Right kidney (tissue), 1 donor: ENCODE data around the gene DROSHA.
"Not testable (repeated sequence)": the region's sequence is repeated elsewhere in the genome, so short reads cannot be mapped to it uniquely, and the experiment has no call there.

Experiments
- DNase-seq: peaks from one replicate; pipeline ENCODE4 v3.0.0-alpha.2; 2016

DROSHA gene

GRCh38 chr5:31415009-31415923 lies 116.6 kb downstream of the DROSHA start:
- no peak for DNase-seq

GRCh38 chr5:31413030-31413812 lies 118.7 kb downstream of the DROSHA start:
- DNase-seq = no peak

DNA sequence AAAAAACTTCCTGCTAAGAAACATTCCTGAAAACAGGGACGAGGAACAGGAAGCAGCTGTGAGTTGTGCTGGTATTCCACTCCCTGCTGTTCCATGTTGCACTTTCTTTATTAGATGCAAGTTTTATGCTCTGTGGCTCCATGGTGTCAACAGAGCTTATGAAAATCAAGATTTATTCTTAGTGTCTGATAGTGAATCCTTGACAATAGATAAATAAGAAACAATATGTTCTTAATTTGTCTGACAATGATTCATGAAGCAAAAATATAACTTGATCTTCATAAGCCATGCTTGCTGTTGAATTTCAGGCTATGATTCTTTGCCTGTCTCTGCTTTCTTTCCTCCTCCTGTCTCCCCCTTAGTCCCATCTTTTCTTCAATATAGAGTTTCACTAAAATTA lies 119.6 kb downstream of the DROSHA start:
- no peak for DNase-seq

DNA sequence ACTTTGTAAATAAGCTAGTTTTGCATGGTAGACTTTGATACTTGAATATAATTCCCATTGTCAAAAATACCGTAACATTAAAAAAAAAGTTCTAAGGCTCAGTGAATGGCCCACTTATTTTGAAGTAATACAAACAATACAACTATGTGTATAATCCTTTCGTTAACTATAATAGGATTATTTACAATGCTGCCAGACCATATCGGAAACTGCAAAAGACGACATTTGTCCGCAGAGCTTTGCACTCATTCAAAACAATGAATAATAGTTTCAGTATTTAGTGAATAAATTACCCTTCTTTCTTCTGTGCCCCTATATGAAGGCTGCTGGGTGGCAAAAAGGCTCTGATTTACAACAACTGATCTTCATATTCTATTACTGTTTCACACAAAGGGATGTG lies 121.8 kb downstream of the DROSHA start:
- no peak for DNase-seq

DNA sequence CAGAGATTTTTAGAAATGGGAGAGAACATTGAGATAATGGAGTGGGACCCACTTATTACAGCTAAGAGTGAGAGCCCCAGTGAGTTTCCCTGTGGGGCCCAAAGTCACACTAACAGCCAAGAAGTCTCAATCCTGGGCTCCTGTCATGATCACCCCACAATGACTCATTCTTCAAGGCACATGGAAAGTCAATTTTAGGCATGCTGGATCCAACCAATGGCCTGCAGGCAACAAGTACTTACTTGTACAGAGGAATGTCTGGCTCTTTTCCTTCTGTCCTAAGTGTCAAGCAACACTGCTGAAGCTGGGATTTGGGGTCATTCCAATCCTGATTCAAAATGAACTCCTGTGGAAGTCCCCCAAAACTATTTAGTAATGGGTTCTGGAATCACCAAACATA lies 123.1 kb downstream of the DROSHA start:
- no peak for DNase-seq

DNA sequence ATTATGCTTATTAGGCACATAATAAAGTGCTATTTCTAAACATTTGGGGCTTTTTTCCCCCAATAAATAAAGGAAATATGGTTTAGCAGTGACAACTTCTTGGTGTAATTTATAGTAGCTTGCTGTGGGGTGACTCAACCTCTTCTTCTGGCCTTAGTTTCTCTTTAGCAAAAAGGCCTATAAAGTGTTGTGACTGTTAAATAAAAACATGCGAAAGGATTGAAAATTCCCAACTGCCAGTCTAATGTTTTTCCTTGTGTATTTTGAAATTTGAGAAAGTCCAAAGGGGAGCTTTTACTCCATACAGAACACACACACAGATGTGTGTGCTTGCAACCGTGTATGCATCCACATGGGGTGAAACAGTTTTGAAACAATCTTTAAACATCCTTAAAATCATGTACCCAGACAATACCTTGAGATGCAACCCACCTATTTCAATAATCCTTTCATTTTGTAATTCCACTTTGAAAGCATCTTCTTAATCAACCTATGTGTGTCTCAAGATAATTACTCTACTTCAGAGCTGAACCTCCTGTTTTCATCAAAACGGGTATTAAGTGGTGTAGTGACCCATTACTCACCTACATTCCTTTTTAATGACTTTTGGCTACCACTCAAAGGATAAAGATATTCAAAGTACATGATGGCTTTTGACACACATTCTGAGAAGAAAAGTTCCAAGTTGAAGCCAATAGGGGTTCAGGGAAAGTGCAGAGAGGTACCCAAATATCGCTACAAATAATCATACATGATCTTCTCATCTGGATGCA lies 123.8 kb downstream of the DROSHA start:
- no peak for DNase-seq

- DNase-seq = no peak
Observed at GRCh38 chr5:31404325-31404724, 127.6 kb downstream of the DROSHA start.

DNA sequence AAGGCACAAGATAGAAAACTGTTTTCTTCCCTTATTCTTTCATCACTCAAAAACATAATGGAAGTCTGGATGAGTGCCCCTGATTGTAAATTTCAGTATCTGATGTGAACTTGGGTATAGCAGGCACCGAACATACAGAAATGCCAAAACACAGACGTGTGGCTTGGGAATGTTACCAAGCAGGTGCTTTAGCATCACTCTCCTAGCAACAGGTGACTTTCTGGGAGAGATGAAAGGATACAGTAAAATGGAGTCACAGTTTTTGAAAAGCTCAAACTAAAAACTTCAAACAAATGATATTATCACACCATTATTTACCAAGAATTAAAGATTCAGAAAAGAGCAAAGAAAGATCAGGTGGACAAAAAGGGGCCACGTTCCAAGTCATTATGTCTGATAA lies 130.2 kb downstream of the DROSHA start:
- no peak for DNase-seq

- no peak for DNase-seq
Observed at GRCh38 chr5:31397926-31398557, 133.9 kb downstream of the DROSHA start.

DNA sequence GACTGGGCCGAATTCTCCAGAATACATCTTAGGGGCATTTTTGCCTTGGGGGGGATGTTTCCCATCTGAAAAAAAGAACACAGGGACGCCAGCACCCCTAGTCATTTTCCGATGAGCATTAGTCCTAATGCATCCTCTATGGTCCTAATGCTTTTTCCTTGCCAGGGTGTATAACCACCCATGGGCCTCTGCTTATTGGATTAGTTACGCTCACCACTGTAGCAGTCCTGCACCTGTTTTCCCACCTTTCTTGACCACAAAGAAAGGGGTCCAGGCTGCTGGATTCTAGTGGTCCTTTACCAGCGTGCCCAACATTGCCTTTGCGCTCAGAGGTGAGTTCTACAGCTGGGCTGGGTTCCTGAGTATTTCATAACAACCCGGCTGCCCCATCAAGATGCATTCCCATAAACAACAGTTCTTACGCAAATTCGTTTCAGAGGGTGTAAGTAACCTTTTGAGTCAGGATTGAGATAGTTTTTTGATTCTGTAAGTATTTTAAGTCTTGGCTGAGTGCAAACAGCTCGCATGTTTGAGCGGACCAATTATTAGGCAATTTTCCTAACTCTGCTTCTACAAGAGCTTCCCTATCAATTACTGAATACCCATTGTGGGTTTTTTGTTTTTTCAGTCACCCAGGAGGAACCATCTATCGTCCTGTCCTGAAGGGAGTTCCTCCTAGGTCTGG lies 135.1 kb downstream of the DROSHA start:
- DNase-seq = no peak

- DNase-seq = not testable (repeated sequence)
Observed at GRCh38 chr5:31395450-31396045, 136.3 kb downstream of the DROSHA start.

DNA sequence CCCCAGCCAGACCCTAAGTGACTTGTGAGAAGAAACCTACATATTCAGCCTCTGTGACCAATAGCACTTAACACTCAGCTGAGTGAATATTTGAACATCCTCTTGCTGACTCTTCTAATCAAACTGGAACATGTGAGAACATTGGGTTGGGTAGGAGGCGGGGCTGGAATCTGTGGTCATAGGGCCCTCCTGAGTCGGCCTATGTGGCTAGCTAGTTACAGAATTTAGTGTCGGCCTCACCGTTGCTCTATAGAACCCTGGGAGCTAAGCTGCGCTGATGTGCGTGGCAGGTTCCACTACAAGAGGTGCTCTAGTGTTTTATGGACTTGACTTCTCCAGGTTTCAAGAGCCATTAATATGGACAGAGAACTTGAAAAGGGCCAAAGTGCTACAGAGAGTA lies 138.8 kb downstream of the DROSHA start:
- DNase-seq = no peak

DNA sequence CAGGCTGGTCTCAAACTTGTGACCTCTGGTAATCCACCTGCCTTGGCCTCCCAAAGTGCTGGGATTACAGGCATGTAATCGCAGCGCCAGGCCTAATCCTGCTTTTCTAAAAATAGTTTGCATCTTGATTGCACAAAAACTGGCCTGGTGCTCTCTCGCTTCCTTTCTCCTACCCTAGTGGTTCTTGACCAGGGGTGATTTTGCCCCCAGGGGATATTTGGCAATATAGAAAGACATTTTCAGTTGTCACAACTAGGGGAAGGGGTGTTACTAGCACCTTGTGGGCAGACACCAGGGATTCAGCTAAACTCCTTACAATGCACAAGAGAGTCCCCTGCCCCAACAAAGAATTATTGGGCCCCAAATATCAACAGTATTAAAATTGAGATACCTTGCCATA lies 139.8 kb downstream of the DROSHA start:
- no peak for DNase-seq

GRCh38 chr5:31390256-31390655 lies 141.6 kb downstream of the DROSHA start:
- no peak for DNase-seq

- no peak for DNase-seq
Observed at GRCh38 chr5:31385774-31386537, 145.9 kb downstream of the DROSHA start.

DNA sequence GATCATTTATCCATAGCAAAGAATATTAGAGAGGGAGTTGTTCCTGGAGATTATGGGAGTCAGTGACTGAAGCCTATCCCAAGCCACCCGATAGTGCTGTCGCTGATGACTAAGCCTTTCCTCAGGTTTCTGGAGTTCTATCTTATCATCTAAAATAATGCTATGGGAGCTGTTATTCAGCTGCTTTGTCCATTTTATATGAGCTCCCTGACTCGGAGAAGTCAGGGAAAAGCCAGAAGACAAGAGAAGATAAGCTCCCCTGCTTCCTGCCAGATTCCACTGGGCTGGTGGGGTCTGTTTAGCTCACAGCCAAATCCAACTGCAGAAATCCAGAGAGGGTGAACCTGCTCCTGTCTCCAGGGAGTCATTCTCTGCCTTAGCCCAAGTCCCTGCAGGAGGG lies 148.2 kb downstream of the DROSHA start:
- DNase-seq = no peak

GRCh38 chr5:31382051-31382878 lies 149.6 kb downstream of the DROSHA start:
- DNase-seq = peak; percentile 27

DNA sequence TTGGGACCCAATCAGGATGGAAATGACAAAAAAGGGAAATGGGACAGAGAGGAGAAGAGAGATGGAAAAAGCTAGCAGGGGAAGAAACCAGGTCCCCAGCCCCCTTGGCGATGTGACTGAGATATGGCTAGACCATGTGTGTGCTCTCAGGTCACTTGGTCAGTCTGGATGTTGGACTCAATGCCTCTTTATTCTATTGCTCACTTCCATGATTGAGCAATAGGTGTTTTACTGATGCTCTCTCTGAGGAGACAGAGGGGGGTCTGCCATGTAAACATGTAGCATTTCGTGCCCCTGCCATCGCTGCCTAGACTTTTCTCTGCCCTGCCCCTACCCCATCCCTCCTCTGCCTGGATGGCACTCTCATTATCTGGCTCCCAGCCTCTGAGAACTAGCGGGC lies 150.6 kb downstream of the DROSHA start:
- DNase-seq = no peak

DNA sequence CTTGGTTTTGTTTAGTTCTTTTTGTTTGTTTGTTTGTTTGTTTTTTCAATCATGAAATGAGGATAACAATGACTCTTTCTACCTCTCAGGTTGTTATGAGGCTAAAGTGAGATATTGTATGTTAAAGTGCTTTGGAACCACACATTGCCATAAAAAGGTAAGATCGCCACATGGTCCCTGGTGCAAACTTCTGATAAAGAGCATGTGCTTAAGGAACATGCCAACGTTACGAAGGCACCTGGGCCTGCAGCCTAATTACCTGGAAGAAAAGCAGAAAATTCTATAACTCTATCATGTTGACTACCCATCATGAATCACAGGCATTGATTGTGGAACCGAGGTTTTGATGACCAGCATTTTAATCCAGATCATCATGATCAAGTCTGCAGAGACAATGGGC lies 151.8 kb downstream of the DROSHA start:
- DNase-seq = no peak

GRCh38 chr5:31378838-31379237 lies 153.1 kb downstream of the DROSHA start:
- no peak for DNase-seq
